ENCODE measurements around the gene REG1B. TPM values are rescaled to one million over a fixed set of nuclear protein-coding genes. Genes with fewer than 3 reads are reported as not detected.

The REG1B gene
- 1.4 TPM for total RNA-seq (ENCODE audit: insufficient read depth, low replicate concordance)

GRCh38 chr2:79087785-79088364 is at the start of gene REG1B:
Gene REG1B (minus strand): TSS chr2:79087993. CDS start chr2:79087612, 381 bp downstream.
- DNase-seq (ENCODE audit: low spot score), result no peak

- DNase-seq (ENCODE audit: low spot score), result no peak
Observed at GRCh38 chr2:79131687-79132086, 43.9 kb upstream of the REG1B start.

- no peak for DNase-seq (ENCODE audit: low spot score)
Observed at GRCh38 chr2:79129804-79130203, 42.0 kb upstream of the REG1B start.

GRCh38 chr2:79129260-79129659 is 41.5 kb upstream of the REG1B start:
- no peak for DNase-seq (ENCODE audit: low spot score)

- DNase-seq (ENCODE audit: low spot score), result no peak
Observed at GRCh38 chr2:79128406-79128805, 40.6 kb upstream of the REG1B start.

GRCh38 chr2:79125721-79125985 is 37.9 kb upstream of the REG1B start:
- DNase-seq (ENCODE audit: low spot score), result no peak

- no peak for DNase-seq (ENCODE audit: low spot score)
Observed at GRCh38 chr2:79124907-79125720, 37.3 kb upstream of the REG1B start.

- DNase-seq (ENCODE audit: low spot score), result no peak
Observed at GRCh38 chr2:79122676-79123075, 34.9 kb upstream of the REG1B start.

- no peak for DNase-seq (ENCODE audit: low spot score)
Observed at GRCh38 chr2:79120194-79120713, 32.5 kb upstream of the REG1B start, which contains the start of gene REG1A. Gene REG1A (plus strand): TSS chr2:79120488. CDS start chr2:79120862, 374 bp downstream.

- DNase-seq (ENCODE audit: low spot score), result no peak
Observed at GRCh38 chr2:79116997-79117928, 29.5 kb upstream of the REG1B start.

GRCh38 chr2:79114797-79115494 is 27.2 kb upstream of the REG1B start:
- no peak for DNase-seq (ENCODE audit: low spot score)

- DNase-seq (ENCODE audit: low spot score), result no peak
Observed at GRCh38 chr2:79112269-79112668, 24.5 kb upstream of the REG1B start.

- DNase-seq (ENCODE audit: low spot score), result no peak
Observed at GRCh38 chr2:79105259-79105658, 17.5 kb upstream of the REG1B start.

- DNase-seq (ENCODE audit: low spot score), result no peak
Observed at GRCh38 chr2:79103214-79103613, 15.4 kb upstream of the REG1B start.

- no peak for DNase-seq (ENCODE audit: low spot score)
Observed at GRCh38 chr2:79101024-79101423, 13.2 kb upstream of the REG1B start.

GRCh38 chr2:79100285-79100684 is 12.5 kb upstream of the REG1B start:
- DNase-seq (ENCODE audit: low spot score), result no peak

- no peak for DNase-seq (ENCODE audit: low spot score)
Observed at GRCh38 chr2:79099140-79099686, 11.4 kb upstream of the REG1B start.

GRCh38 chr2:79097843-79098242 is 10.1 kb upstream of the REG1B start:
- DNase-seq (ENCODE audit: low spot score), result no peak

GRCh38 chr2:79090693-79091092 is 2.9 kb upstream of the REG1B start:
- no peak for DNase-seq (ENCODE audit: low spot score)

GRCh38 chr2:79086255-79086654 is 1.5 kb downstream of the REG1B start:
- no peak for DNase-seq (ENCODE audit: low spot score)

- DNase-seq (ENCODE audit: low spot score), result no peak
Observed at GRCh38 chr2:79085382-79085781, 2.4 kb downstream of the REG1B start.

Data from umbilical cord (tissue), 2 donors.